Activated CD4-positive, alpha-beta memory T cell treated with anti-CD3 and anti-CD28 coated beads for 36 hours (primary cell): ENCODE measurements around the gene BEST4. TPM values are rescaled to one million over a fixed set of nuclear protein-coding genes. Genes with fewer than 3 reads are reported as not detected.
"Not testable (repeated sequence)": the region's sequence is repeated elsewhere in the genome, so short reads cannot be mapped to it uniquely, and the experiment has no call there.

Source experiments
- CTCF ChIA-PET: fragments of 350-600 bp; sonication (Branson Sonifier 250); formaldehyde crosslinking; loops from one replicate; lab custom pipeline; 2021; ENCODE audit warnings: antibody characterized with exemption, inconsistent platforms; lab: Charles Lee
- POLR2A ChIA-PET: fragments of 350-600 bp; sonication (Branson Sonifier 250); formaldehyde crosslinking; loops from one replicate; lab custom pipeline; 2021; ENCODE audit warnings: antibody characterized with exemption; lab: Charles Lee
- DNase-seq: peaks from one replicate; pipeline ENCODE4 v3.0.0-alpha.2; 2020
- H3K27ac Mint-ChIP-seq: one replicate; pipeline ENCODE4 v1.8.0; 2021; ENCODE audit warnings: mixed read lengths
- H3K27me3 Mint-ChIP-seq: one replicate; pipeline ENCODE4 v1.8.0; 2021; ENCODE audit warnings: mixed read lengths
- H3K36me3 Mint-ChIP-seq: one replicate; pipeline ENCODE4 v1.8.0; 2021; ENCODE audit warnings: mixed read lengths
- H3K4me1 Mint-ChIP-seq: one replicate; pipeline ENCODE4 v1.8.0; 2021; ENCODE audit warnings: low read depth, mixed read lengths
- H3K4me3 Mint-ChIP-seq: one replicate; pipeline ENCODE4 v1.8.0; 2021; ENCODE audit warnings: mild to moderate bottlenecking, mixed read lengths
- H3K9me3 Mint-ChIP-seq: one replicate; pipeline ENCODE4 v1.8.0; 2021; ENCODE audit warnings: mixed read lengths
- intact Hi-C: fragments of 100-400 bp; cut with micrococcal nuclease; formaldehyde crosslinking; loops from one replicate; pipeline ENCODE4 v1.15.1; 2023
- total RNA-seq, 2 experiments: library from RNA; stranded (reverse); gene quantifications; one replicate each; pipeline ENCODE4 v1.2.3, GENCODE V29; 2021

BEST4 gene
- total RNA-seq, 2 experiments from 2014 or later = 1.1 to 1.3 TPM

DNA sequence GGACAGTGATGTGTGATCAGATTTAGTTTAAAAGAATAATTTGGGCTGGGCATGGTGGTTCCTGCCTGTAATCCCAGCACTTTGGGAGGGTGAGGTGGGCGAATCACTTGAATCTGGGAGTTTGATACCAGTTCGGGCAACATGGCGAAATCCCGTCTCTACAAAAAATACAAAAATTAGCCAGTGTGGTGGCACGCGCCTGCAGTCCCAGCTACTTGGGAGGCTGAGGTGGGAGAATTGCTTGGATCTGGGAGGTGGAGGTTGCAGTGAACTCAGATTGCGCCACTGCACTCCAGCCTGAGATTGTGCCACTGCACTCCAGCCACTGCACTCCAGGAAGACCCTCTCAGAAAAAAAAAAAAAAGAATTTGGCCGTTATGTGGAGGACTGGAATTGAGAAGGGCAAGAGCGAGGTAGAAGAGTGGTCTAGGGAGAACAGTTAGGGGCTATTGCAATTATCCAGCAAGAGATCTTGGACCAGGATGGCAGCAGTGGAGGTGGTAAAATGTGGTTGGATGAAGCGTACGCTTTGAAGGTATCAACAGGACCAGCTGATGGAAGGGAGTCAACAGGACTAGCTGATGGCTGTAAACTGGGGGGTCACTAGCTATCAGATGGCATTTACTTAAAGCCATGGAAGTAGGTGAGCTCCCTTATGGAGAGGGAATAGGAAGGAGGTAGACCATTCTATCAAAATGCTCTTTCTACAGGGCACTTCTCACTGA, 30.0 kb upstream of the BEST4 start:
- POLR2A ChIA-PET = interaction anchor here (0.6 to 7.3 kb wide), 10 partner anchors 8 to 193 kb away, joined by 3 to 404 read pairs (median 14); partner anchors contain the start of genes BEST4, BTBD19, DYNLT4 and HECTD3
- intact Hi-C loops = loop anchor here (2.0 to 10.0 kb wide), 2 partner anchors 19 to 1453 kb away; partner anchors contain the start of gene ELOVL1
- peak overlapping the region; percentile 30 for H3K27ac Mint-ChIP-seq
- CTCF ChIA-PET = interaction anchor here (0.9 to 4.9 kb wide), 6 partner anchors 9 to 87 kb away, joined by 3 to 48 read pairs (median 26); partner anchors contain the start of genes BTBD19, DYNLT4, PLK3 and RNU5D-1
- peaks cover 20% of the 10 kb centered on the region for H3K36me3 Mint-ChIP-seq
- no peak for DNase-seq
- peak overlapping the region; percentile 14 for H3K4me3 Mint-ChIP-seq
- no peaks in the 10 kb centered on the region for H3K27me3 Mint-ChIP-seq
- peaks cover 46% of the 10 kb centered on the region for H3K4me1 Mint-ChIP-seq
- H3K9me3 Mint-ChIP-seq = no peaks in the 10 kb centered on the region

- peak overlapping the region; percentile 30 for H3K27ac Mint-ChIP-seq
- DNase-seq = no peak
- H3K4me1 Mint-ChIP-seq = peaks cover 52% of the 10 kb centered on the region
- no peaks in the 10 kb centered on the region for H3K9me3 Mint-ChIP-seq
- CTCF ChIA-PET = interaction anchor here (0.9 to 4.9 kb wide), 5 partner anchors 9 to 86 kb away, joined by 3 to 48 read pairs (median 39); partner anchors contain the start of genes BTBD19, DYNLT4, PLK3 and RNU5D-1
- POLR2A ChIA-PET = interaction anchor here (0.6 to 7.3 kb wide), 6 partner anchors 9 to 94 kb away, joined by 3 to 404 read pairs (median 55); partner anchors contain the start of genes BTBD19, DYNLT4, PLK3 and RNU5D-1
- H3K36me3 Mint-ChIP-seq = peaks cover 20% of the 10 kb centered on the region
- H3K27me3 Mint-ChIP-seq = no peaks in the 10 kb centered on the region
- intact Hi-C loops = loop anchor here (10.0 kb wide), 1 partner anchor 1453 kb away; the partner anchor contains the start of gene ELOVL1
- H3K4me3 Mint-ChIP-seq = no peak overlapping the region
Measured at GRCh38 chr1:44817307-44817706, 29.3 kb upstream of the BEST4 start.

DNA sequence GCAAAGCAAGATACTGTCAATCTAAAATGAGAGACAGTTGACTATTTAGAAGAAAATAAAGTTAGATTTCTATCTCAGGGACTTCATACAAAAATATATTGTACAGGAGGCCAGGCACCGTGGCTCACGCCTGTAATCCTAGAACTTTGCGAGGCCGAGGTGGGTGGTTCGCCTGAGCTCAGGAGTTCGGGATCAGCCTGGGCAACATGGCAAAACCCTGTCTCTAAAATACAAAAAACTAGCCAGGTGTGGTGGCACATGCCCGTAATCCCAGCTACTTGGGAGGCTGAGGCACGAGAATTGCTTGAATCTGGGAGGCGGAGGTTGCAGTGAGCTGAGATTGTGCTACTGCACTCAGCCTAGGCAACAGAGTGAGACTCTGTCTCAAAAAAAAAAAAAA, 28.0 kb upstream of the BEST4 start:
- DNase-seq, H3K27ac Mint-ChIP-seq, H3K4me3 Mint-ChIP-seq, H3K9me3 Mint-ChIP-seq, H3K27me3 Mint-ChIP-seq: not testable (repeated sequence)
- intact Hi-C loops = loop anchor here (10.0 kb wide), 1 partner anchor 1451 kb away; the partner anchor contains the start of gene ELOVL1
- ChIA-PET CTCF (interaction anchor here (0.6 to 5.1 kb wide), 2 partner anchors 16 to 87 kb away, joined by 5 to 39 read pairs; partner anchors contain the start of gene PLK3), POLR2A (interaction anchor here (1.0 to 9.5 kb wide), 2 partner anchors 16 to 85 kb away, joined by 6 to 263 read pairs; partner anchors contain the start of genes PLK3 and RNU5D-1)
- H3K36me3 Mint-ChIP-seq = peaks cover 31% of the 10 kb centered on the region
- H3K4me1 Mint-ChIP-seq = peaks cover 60% of the 10 kb centered on the region

GRCh38 chr1:44812822-44813543, 25.0 kb upstream of the BEST4 start:
- ChIA-PET CTCF (interaction anchor here (0.8 to 5.1 kb wide), 9 partner anchors 13 to 198 kb away, joined by 3 to 39 read pairs (median 4); partner anchors contain the start of genes HECTD3, PLK3 and RNU5D-1), POLR2A (interaction anchor here (1.1 to 9.5 kb wide), 7 partner anchors 13 to 91 kb away, joined by 3 to 263 read pairs (median 11); partner anchors contain the start of genes PLK3, RNU5D-1 and RPS8)
- H3K9me3 Mint-ChIP-seq = no peaks in the 10 kb centered on the region
- DNase-seq = no peak
- H3K4me1 Mint-ChIP-seq = peaks cover 67% of the 10 kb centered on the region
- peak overlapping the region; percentile 73 for H3K4me3 Mint-ChIP-seq
- H3K36me3 Mint-ChIP-seq = peaks cover 51% of the 10 kb centered on the region
- peak overlapping the region; percentile 98 for H3K27ac Mint-ChIP-seq
- no peaks in the 10 kb centered on the region for H3K27me3 Mint-ChIP-seq
- intact Hi-C loops = loop anchor here (10.0 kb wide), 1 partner anchor 1448 kb away; the partner anchor contains the start of gene ELOVL1

DNA sequence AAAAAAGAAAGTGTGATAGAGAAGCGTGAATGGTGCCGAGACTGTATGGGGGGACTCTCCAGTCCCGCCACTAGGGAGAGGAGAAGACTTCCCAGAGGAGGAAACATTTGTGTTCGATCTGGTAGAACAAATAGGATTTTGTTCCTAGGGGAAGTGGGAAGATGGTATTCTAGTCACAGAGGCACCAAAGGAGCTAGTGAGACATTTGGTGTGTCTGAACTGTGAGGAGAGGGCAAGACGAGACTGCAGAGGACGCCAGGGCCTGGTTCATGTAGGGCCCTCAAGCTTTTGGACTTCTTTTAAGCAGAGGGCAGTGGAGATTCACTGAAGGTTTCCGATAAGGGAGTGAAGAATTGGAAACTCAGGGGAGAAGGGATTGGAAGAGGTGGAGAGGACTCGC, 23.3 kb upstream of the BEST4 start:
- DNase-seq = no peak
- Mint-ChIP-seq H3K9me3 (no peaks in the 10 kb centered on the region), H3K27ac (peak overlapping the region; percentile 98), H3K36me3 (peaks cover 61% of the 10 kb centered on the region), H3K4me1 (peaks cover 76% of the 10 kb centered on the region), H3K4me3 (peak overlapping the region; percentile 73), H3K27me3 (no peaks in the 10 kb centered on the region)
- POLR2A ChIA-PET = interaction anchor here (1.0 to 15.8 kb wide), 5 partner anchors 9 to 89 kb away, joined by 3 to 404 read pairs (median 94); partner anchors contain the start of gene PLK3
- CTCF ChIA-PET = interaction anchor here (0.7 to 5.1 kb wide), 3 partner anchors 8 to 11 kb away, joined by 4 to 53 read pairs (median 39); partner anchors contain the start of gene PLK3
- intact Hi-C loops = loop anchor here (10.0 kb wide), 1 partner anchor 1446 kb away; the partner anchor contains the start of gene ELOVL1

- H3K4me3 Mint-ChIP-seq = peak overlapping the region; percentile 73
Measured at GRCh38 chr1:44810762-44811105, 22.8 kb upstream of the BEST4 start.

DNA sequence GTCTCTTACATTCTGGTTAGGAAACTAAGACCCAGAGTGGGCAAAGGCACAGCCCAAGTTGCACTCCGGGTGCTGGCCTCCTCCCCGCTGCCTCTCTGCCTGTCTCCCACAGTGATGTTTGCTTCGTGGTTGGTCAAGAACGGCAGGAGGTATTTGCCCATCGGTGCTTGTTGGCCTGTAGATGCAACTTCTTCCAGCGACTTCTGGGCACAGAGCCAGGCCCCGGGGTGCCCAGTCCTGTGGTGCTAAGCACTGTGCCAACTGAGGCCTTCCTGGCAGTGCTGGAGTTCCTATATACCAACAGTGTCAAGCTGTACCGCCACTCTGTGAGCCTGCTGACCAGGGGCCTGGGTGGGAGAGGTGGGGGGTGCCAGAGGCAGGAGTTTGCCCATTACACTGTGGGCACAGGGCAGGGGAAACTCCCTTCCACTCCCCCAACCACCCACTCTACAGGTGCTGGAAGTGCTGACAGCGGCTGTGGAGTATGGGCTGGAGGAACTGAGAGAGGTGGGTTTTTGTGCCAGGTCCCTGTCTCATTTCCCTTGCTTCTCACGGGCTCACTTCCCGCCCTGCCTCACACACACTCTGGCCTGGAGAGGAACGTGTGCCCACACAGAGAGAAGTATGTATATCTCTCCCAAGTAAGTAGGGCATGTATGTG, 22.3 kb upstream of the BEST4 start:
- intact Hi-C loops = loop anchor here (10.0 kb wide), 1 partner anchor 1445 kb away; the partner anchor contains the start of gene ELOVL1
- POLR2A ChIA-PET = interaction anchor here (0.9 to 15.8 kb wide), 15 partner anchors 10 to 529 kb away, joined by 3 to 404 read pairs (median 9); partner anchors contain the start of genes EIF2B3, HECTD3, MUTYH and PLK3
- CTCF ChIA-PET = interaction anchor here (0.8 to 3.5 kb wide), 12 partner anchors 9 to 202 kb away, joined by 3 to 53 read pairs (median 10); partner anchors contain the start of genes PLK3, RNU5D-1, RPS8 and UROD

More at GRCh38 chr1:44810762-44811105, 22.8 kb upstream of the BEST4 start:
- DNase-seq, H3K9me3 Mint-ChIP-seq, H3K27me3 Mint-ChIP-seq: not testable (repeated sequence)
- Mint-ChIP-seq H3K27ac (peak overlapping the region; percentile 98), H3K36me3 (peaks cover 60% of the 10 kb centered on the region), H3K4me1 (peaks cover 76% of the 10 kb centered on the region)
- CTCF ChIA-PET = interaction anchor here (3.5 kb wide), 1 partner anchor 10 kb away, joined by 53 read pairs; the partner anchor contains the start of gene PLK3
- intact Hi-C loops = loop anchor here (10.0 kb wide), 1 partner anchor 1446 kb away; the partner anchor contains the start of gene ELOVL1
- POLR2A ChIA-PET = interaction anchor here (1.0 to 15.8 kb wide), 6 partner anchors 10 to 529 kb away, joined by 4 to 404 read pairs (median 66); partner anchors contain the start of genes MUTYH, PLK3, RPS8 and TOE1

GRCh38 chr1:44808938-44809917, 21.3 kb upstream of the BEST4 start:
- H3K36me3 Mint-ChIP-seq = peaks cover 60% of the 10 kb centered on the region
- no peaks in the 10 kb centered on the region for H3K27me3 Mint-ChIP-seq
- no peaks in the 10 kb centered on the region for H3K9me3 Mint-ChIP-seq
- peaks cover 80% of the 10 kb centered on the region for H3K4me1 Mint-ChIP-seq
- ChIA-PET POLR2A (interaction anchor here (0.6 to 15.8 kb wide), 19 partner anchors 9 to 530 kb away, joined by 3 to 404 read pairs (median 7); partner anchors contain the start of genes EIF2B3, HECTD3, MUTYH and PLK3), CTCF (interaction anchor here (0.8 to 3.5 kb wide), 15 partner anchors 9 to 203 kb away, joined by 3 to 53 read pairs (median 9); partner anchors contain the start of genes BEST4, PLK3, RNU5D-1 and RPS8)
- peak; percentile 96 for DNase-seq
- intact Hi-C loops = loop anchor here (1.0 to 10.0 kb wide), 9 partner anchors 8 to 878 kb away; partner anchors contain the start of genes ARMH1, GPBP1L1, HECTD3 and NASP
- peak overlapping the region; percentile 73 for H3K4me3 Mint-ChIP-seq
- peak overlapping the region; percentile 98 for H3K27ac Mint-ChIP-seq

More for the DNA sequence above, 22.3 kb upstream of the BEST4 start:
- peak overlapping the region; percentile 73 for H3K4me3 Mint-ChIP-seq
- H3K36me3 Mint-ChIP-seq = peaks cover 60% of the 10 kb centered on the region
- peak; percentile 71 for DNase-seq
- H3K27me3 Mint-ChIP-seq = no peaks in the 10 kb centered on the region
- peak overlapping the region; percentile 98 for H3K27ac Mint-ChIP-seq
- peaks cover 78% of the 10 kb centered on the region for H3K4me1 Mint-ChIP-seq
- no peaks in the 10 kb centered on the region for H3K9me3 Mint-ChIP-seq
